Activated CD4-positive, alpha-beta T cell treated with anti-CD3 and anti-CD28 coated beads, Interleukin-2, Interleukin-6, amounts not matched to agents 100 ng/mL and 50 ng/mL, durations not matched to agents 16 hours and 8 hours (primary cell): Measurements from ENCODE around the gene PBX3.
A peak's percentile ranks its signal among the peaks of the same experiment; 100 is the strongest.

Experiments
- DNase-seq: peaks from one replicate; pipeline ENCODE4 v3.0.0-alpha.2; 2020

PBX3 gene

GRCh38 chr9:125959315-125959714, 212.1 kb downstream of the PBX3 start:
- no peak for DNase-seq

DNA sequence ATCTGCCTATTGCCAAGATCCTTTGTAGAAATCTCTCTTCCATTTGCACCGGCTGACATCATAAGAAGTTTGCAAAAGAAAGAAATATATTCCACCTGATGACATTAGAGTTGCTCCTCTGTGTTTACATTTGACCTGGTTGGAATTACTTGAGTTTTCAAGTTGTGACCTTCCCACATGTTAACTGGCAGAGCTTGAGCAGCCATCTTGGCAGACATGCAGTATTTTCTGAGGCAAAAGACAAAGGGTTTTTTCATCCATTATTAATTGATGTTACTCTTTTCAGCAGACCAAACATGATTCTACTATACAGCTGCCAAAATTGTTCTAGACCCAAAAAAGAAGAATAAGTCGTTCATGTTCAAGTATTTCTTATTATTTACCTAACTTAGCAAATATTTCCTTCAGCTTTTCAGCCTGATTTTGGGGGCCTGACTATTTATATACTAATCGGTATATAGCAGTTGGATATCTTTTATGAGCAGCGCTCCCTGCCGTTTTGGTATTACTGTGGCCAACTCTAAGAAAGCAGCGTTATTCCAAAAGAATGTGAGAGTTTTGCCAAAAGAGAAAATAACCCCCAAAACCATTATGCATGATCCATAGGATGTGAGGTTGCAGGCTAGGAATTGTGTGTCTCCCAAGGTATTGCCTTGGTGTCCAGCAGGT, 212.9 kb downstream of the PBX3 start:
- no peak for DNase-seq

GRCh38 chr9:125960626-125961025, 213.5 kb downstream of the PBX3 start:
- no peak for DNase-seq

- no peak for DNase-seq
These were observed 213.9 kb downstream of the PBX3 start for GRCh38 chr9:125961072-125961471.

DNA sequence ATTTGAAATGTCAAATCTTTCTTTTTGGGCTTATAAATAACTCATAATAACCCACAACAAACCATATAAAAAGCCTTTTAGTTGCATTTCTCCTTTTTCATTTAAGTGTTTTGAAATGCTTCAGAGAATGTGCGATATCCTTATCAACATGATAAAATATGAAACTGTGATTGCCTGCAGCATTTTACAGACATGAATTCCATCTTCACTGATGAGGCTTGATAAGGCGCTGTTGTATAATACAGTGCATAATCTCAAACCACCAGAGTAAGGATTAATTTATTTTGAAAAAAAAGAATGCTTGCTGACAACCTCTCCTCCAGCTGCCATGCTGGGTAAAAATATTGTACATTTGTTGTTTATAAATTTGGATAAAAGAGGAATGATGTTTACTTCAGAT, 216.8 kb downstream of the PBX3 start:
- DNase-seq: no peak

DNA sequence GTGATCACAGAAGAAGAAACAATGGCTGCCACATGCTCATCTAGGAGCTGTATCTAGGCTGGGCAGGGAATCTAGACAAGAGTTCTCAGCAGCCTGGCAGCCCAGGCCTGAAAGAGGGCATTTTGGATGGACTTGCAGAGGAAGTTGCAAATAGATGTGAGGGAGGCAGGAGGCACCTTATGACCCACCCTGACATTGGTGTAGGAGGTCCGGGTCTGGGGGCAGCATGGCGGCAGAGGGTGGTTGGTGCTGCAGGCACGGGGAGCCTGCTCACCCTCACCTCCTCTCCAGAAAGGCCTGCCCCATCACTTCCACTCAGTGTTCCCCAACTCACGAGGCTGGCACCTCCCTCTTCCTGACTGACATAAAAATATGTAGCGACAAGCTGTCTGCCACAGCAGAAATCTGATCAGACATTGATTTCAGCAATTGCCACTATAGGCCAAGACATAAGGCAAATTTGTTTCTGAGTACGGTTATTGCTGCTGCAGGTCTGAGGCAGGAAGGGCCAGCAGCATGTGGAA, 217.6 kb downstream of the PBX3 start:
- no peak for DNase-seq

GRCh38 chr9:125965477-125965876, 218.3 kb downstream of the PBX3 start:
- DNase-seq: no peak

DNA sequence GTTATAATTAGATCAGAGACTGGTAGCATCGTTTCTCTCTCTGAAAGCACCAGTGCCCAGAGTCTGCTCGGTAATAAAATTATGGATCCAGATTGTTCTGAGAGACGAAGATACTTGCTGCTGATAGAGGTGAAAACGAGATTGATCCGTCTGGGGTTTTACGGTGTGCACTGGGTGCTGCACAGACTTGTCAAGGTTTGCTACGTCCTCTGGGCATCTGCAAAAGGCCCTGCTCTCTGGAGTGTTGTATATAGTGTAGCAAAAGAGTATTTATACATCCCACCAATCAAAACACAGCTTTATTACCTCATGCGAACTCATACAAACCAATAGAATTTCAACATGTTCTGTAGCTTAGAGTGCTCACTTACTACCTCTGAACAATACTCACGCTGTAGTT, 219.3 kb downstream of the PBX3 start:
- DNase-seq: no peak

- peak; percentile 29 for DNase-seq
These were observed 220.0 kb downstream of the PBX3 start for GRCh38 chr9:125966959-125967711.

DNA sequence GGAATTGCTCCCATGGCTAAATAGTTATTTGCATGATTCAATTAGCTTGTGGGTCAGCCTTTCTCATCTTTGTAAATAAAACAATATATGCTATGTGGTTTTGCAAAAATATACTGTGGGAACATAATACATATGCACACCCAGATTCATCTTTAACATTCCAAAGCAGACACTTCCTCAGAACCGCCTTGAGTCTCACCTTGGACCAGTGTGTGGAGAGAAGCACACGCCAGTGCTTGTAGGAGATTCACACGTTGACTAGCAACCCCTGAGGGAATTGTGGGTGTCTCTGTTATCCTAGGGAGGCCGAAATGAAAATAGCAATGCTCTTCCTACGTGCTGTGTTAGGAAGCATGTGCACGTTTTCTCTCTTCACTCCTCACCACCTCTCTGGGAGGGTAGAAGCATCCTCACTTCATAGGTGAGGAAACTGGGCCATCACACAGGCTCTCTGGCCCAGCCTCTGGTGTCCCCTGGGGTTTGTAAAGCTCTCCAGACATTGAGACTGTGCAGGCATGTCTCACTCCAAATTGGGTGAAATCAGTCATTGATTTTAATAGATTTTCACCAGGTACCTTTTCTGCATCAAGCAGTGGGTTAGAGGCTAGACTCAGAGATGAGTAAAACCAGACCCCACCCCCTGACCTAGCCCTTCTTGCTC, 221.7 kb downstream of the PBX3 start:
- no peak for DNase-seq

- no peak for DNase-seq
These were observed 222.3 kb downstream of the PBX3 start for GRCh38 chr9:125969462-125969861.

GRCh38 chr9:125969868-125970267, 222.7 kb downstream of the PBX3 start:
- no peak for DNase-seq

GRCh38 chr9:125970340-125970739, 223.2 kb downstream of the PBX3 start:
- no peak for DNase-seq

DNA sequence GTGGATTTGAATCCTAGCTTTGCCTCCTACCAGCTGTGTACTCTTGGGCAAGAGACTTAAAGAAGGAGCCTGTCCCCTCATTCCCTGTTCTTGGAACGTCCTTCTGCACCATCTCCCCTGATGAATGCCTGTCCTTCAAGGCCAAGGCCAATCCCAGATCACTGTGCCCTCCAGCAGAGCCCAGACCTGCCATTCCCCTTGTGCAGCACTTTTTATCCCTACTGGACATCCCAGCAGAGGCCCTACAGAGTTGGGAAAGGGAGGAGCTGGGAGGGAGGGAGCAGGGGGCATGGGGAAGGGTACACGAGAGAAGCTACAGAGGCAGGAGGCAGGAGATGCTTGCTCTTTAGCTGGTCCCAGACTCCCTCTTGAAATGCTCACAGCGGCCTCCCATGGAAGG, 223.9 kb downstream of the PBX3 start:
- DNase-seq: no peak

DNA sequence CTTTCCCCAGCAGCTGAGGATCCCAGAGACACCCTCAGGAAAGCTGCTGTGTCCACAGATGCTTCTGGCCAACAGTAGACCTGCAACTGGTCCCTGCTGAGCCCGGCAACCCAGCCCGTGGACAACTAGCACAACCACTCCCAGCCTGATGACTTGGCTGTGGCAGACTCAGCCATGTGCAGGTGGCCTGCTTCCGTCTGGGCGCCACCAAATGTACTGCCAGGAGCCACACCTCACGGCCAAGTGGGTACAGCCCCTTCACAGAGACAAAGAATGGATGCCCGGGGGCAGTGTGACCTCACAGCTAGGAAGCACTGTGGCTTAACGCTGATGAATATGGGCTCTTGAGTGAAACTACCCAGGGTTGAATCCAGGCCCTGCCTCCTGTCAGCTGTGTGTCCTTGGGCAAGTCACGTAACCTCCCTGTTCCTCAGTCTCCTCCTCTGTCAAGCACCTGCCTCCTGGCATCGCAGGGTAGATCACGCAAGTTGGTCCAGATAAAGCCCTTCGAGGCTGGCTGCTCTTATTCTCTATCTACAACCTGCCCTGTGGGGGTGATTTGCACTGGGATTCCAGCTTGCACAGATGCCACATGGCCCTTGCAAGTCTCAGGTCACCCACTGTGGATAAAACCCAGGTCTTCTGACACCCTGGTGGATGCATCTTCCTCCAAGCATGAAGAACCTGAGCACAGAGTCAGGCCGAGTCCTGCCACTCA, 225.0 kb downstream of the PBX3 start:
- DNase-seq: no peak

DNA sequence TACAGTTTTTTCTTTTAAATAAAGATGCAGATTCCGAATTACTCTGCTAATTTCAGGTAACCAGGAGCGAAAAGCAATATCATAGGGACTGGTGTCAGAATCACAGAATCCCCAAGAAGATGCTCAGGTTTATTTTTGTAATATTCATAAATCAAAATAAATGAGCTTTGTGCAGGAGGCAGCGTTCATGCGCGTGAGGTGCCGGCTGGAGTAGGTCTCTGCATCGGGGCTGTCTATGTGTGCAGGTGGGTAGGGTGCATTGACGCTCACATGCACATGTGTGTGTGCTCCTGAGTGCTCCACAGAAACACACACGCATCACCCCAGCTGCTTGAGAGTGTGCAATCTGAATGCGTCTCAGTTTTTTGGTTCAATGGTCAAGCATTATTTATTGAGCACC, 226.4 kb downstream of the PBX3 start:
- no peak for DNase-seq

- no peak for DNase-seq
These were observed 227.5 kb downstream of the PBX3 start for GRCh38 chr9:125974705-125975104.

GRCh38 chr9:125977223-125977622, 230.1 kb downstream of the PBX3 start:
- DNase-seq: no peak

- no peak for DNase-seq
These were observed 232.2 kb downstream of the PBX3 start for GRCh38 chr9:125979383-125979782.

GRCh38 chr9:125982798-125983406, 235.7 kb downstream of the PBX3 start:
- no peak for DNase-seq

- DNase-seq: no peak
These were observed 236.5 kb downstream of the PBX3 start for GRCh38 chr9:125983681-125984080.

GRCh38 chr9:125984461-125984860, 237.3 kb downstream of the PBX3 start:
- DNase-seq: no peak
